ENCODE measurements around the gene SLC12A7. TPM values are rescaled to one million over a fixed set of nuclear protein-coding genes. Genes with fewer than 3 reads are reported as not detected.
"Not testable (repeated sequence)": the region's sequence is repeated elsewhere in the genome, so short reads cannot be mapped to it uniquely, and the experiment has no call there.

SLC12A7 gene
- total RNA-seq, 4 donors from 2014 or later: 87.2 to 182 (median 116) TPM

- peak in 2 of 3 donors; percentile 55 to 62 for DNase-seq
- TF ChIP-seq CTCF (IDR thresholded peaks at IDR 0.05) (no peak), POLR2A (IDR thresholded peaks at IDR 0.05) (no peak)
- Histone ChIP-seq H3K9me3 (no peaks in the 10 kb centered on the region), H3K27ac (peak overlapping the region in 2 of 4 donors; percentile 4 to 96), H3K36me3 (peaks cover 0 to 10% (median 0%) of the 10 kb centered on the region in 3 donors), H3K4me1 (peaks cover 5 to 56% (median 9%) of the 10 kb centered on the region in 4 donors), H3K4me3 (peak overlapping the region in 1 of 4 donors; percentile 1), H3K27me3 (no peaks in the 10 kb centered on the region)
Measured at GRCh38 chr5:1098986-1099597, 12.8 kb downstream of the SLC12A7 start.

GRCh38 chr5:1097988-1098385 lies 13.9 kb downstream of the SLC12A7 start:
- peaks cover 0 to 54% (median 3%) of the 10 kb centered on the region in 4 donors for H3K4me1 ChIP-seq
- H3K36me3 ChIP-seq: peaks cover 0 to 17% (median 0%) of the 10 kb centered on the region in 3 donors
- not testable (repeated sequence) for H3K4me3 ChIP-seq, DNase-seq, H3K27ac ChIP-seq, H3K27me3 ChIP-seq, H3K9me3 ChIP-seq

- no peaks in the 10 kb centered on the region for H3K9me3 ChIP-seq
- H3K4me3 ChIP-seq: no peak overlapping the region
- H3K27me3 ChIP-seq: no peaks in the 10 kb centered on the region
- peaks cover 0 to 22% (median 0%) of the 10 kb centered on the region in 3 donors for H3K36me3 ChIP-seq
- TF ChIP-seq CTCF (IDR thresholded peaks at IDR 0.05) (no peak), POLR2A (IDR thresholded peaks at IDR 0.05) (no peak)
- H3K4me1 ChIP-seq: peaks cover 0 to 52% (median under 1%) of the 10 kb centered on the region in 4 donors
- peak overlapping the region in 2 of 4 donors; percentile 19 to 49 for H3K27ac ChIP-seq
- no peak for DNase-seq
Measured at GRCh38 chr5:1097381-1097987, 14.4 kb downstream of the SLC12A7 start.

GRCh38 chr5:1096838-1097237 lies 15.0 kb downstream of the SLC12A7 start:
- Histone ChIP-seq H3K27ac (peak overlapping the region in 2 of 4 donors; percentile 19 to 49), H3K36me3 (peaks cover 0 to 29% (median 0%) of the 10 kb centered on the region in 3 donors), H3K9me3 (no peaks in the 10 kb centered on the region), H3K4me1 (peaks cover 0 to 46% (median 0%) of the 10 kb centered on the region in 4 donors), H3K27me3 (no peaks in the 10 kb centered on the region), H3K4me3 (no peak overlapping the region)
- TF ChIP-seq POLR2A (IDR thresholded peaks at IDR 0.05): no peak
- TF ChIP-seq CTCF (IDR thresholded peaks at IDR 0.05): no peak
- no peak for DNase-seq

- TF ChIP-seq POLR2A (IDR thresholded peaks at IDR 0.05) (no peak), CTCF (IDR thresholded peaks at IDR 0.05) (no peak)
- Histone ChIP-seq H3K27ac (no peak overlapping the region), H3K9me3 (no peaks in the 10 kb centered on the region), H3K27me3 (no peaks in the 10 kb centered on the region), H3K4me3 (no peak overlapping the region), H3K4me1 (peaks cover 0 to 46% (median 0%) of the 10 kb centered on the region in 4 donors), H3K36me3 (peaks cover 0 to 37% (median 0%) of the 10 kb centered on the region in 3 donors)
- no peak for DNase-seq
Measured at GRCh38 chr5:1095990-1096363, 15.9 kb downstream of the SLC12A7 start.

GRCh38 chr5:1095302-1095989 lies 16.4 kb downstream of the SLC12A7 start:
- Histone ChIP-seq H3K9me3 (no peaks in the 10 kb centered on the region), H3K4me1 (peaks cover 0 to 46% (median 0%) of the 10 kb centered on the region in 4 donors), H3K4me3 (no peak overlapping the region), H3K36me3 (peaks cover 0 to 43% (median 0%) of the 10 kb centered on the region in 3 donors), H3K27ac (no peak overlapping the region), H3K27me3 (no peaks in the 10 kb centered on the region)
- no peak for DNase-seq
- no peak for TF ChIP-seq POLR2A (IDR thresholded peaks at IDR 0.05)
- no peak for TF ChIP-seq CTCF (IDR thresholded peaks at IDR 0.05)
